Measurements from ENCODE around the gene ARL8A. TPM values are rescaled to one million over a fixed set of nuclear protein-coding genes. Genes with fewer than 3 reads are reported as not detected.

ARL8A gene
- polyA plus RNA-seq, 2 of the 4 experiments (the other 2 are of a cell fraction) = 23.4 to 49.8 TPM

GRCh38 chr1:202127061-202127460, 17.5 kb downstream of the ARL8A start:
- no peak for TF ChIP-seq HMGXB4 (CRISPR knock-in tag; IDR thresholded peaks at IDR 0.05; ENCODE audit: borderline replicate concordance)
- TF ChIP-seq NFE2L2 (conservative IDR thresholded peaks at IDR 0.05; ENCODE audit: low read length) = no peak
- TF ChIP-seq MAZ (IDR thresholded peaks at IDR 0.05; ENCODE audit: borderline replicate concordance, low read depth, low read length) = no peak
- FAIRE-seq (no peak), ATAC-seq (no peak), DNase-seq (ENCODE audit: low read depth in 1 of 2, low spot score in 1 of 2) (no peak)
- Histone ChIP-seq H3K9me3 (no peaks in the 10 kb centered on the region), H3K4me3 (no peak overlapping the region), H3K4me2 (no peak overlapping the region), H3K27ac (no peak overlapping the region), H3K4me1 (0 out of 3 replicates have a peak, but pooled peaks cover 9% of the 10 kb centered on the region)
- POLR2A ChIA-PET = interaction anchor here (1.4 kb wide), 1 partner anchor 117 kb away, joined by 5 read pairs; the partner anchor contains the start of gene ELF3
- WGBS (ENCODE audit: missing lambda C conversion rate) = 95% methylated on average over 6 of the region's 6 CpGs
- CTCF ChIA-PET = interaction anchor here (0.6 to 31.9 kb wide), 4 partner anchors 5 to 194 kb away, joined by 3 to 1624 read pairs (median 209); partner anchors contain the start of genes ELF3, GPR37L1 and RNPEP

- CTCF ChIA-PET = interaction anchor here (1.2 to 31.9 kb wide), 4 partner anchors 4 to 154 kb away, joined by 5 to 1624 read pairs (median 209); partner anchors contain the start of genes ELF3, GPR37L1 and RNPEP
- no peak for DNase-seq (ENCODE audit: low read depth in 1 of 2, low spot score in 1 of 2)
- no peak overlapping the region for H3K27ac ChIP-seq
- H3K4me1 ChIP-seq = peaks cover 11% of the 10 kb centered on the region; the same call in 1 of the 3 replicates
- H3K4me3 ChIP-seq = no peak overlapping the region
- WGBS (ENCODE audit: missing lambda C conversion rate) = 77% methylated on average over 9 of the region's 9 CpGs
- ATAC-seq = no peak
- POLR2A ChIA-PET = no interaction called here
- no peaks in the 10 kb centered on the region for H3K9me3 ChIP-seq
- TF ChIP-seq CBX2 (IDR thresholded peaks at IDR 0.05; ENCODE audit: borderline replicate concordance, low read depth) (no peak), FOXS1 (CRISPR knock-in tag; IDR thresholded peaks at IDR 0.05) (no peak), RCOR1 (IDR thresholded peaks at IDR 0.05; ENCODE audit: low read depth, low read length) (no peak), FOSL2 (IDR thresholded peaks at IDR 0.05) (no peak), FOSL2 (CRISPR knock-in tag; IDR thresholded peaks at IDR 0.05) (no peak), REST (IDR thresholded peaks at IDR 0.05) (no peak), RARB (CRISPR knock-in tag; IDR thresholded peaks at IDR 0.05) (no peak), EP300 (IDR thresholded peaks at IDR 0.05) (no peak), PBX3 (IDR thresholded peaks at IDR 0.05) (no peak), ATOH8 (CRISPR knock-in tag; IDR thresholded peaks at IDR 0.05; ENCODE audit: low read depth) (no peak), NR3C1 (IDR thresholded peaks at IDR 0.05) (no peak), POLR2A (IDR thresholded peaks at IDR 0.05; ENCODE audit: low read length) (no peak), JUN (IDR thresholded peaks at IDR 0.05) (no peak), HOXA7 (CRISPR knock-in tag; IDR thresholded peaks at IDR 0.05) (no peak), ZSCAN20 (CRISPR knock-in tag; IDR thresholded peaks at IDR 0.05) (no peak), TP53 (CRISPR knock-in tag; IDR thresholded peaks at IDR 0.05) (no peak), GATA3 (IDR thresholded peaks at IDR 0.05; ENCODE audit: borderline replicate concordance) (no peak), CBX8 (IDR thresholded peaks at IDR 0.05) (no peak)
- no peak for FAIRE-seq
- H3K4me2 ChIP-seq = no peak overlapping the region
Observed at GRCh38 chr1:202126426-202126825, 18.1 kb downstream of the ARL8A start.

Data from A549 (cell line).